HepG2 (cell line): ENCODE results near the gene SPOP. TPM values are rescaled to one million over a fixed set of nuclear protein-coding genes. Genes with fewer than 3 reads are reported as not detected.

Experiments
- FLYWCH1 ChIP-seq: sonication (generic); formaldehyde crosslinking; IDR thresholded peaks from 2 replicates; pipeline ENCODE4 v1.8.1; 2023; ENCODE audit warnings: mild to moderate bottlenecking, missing genetic modification reagents
- GRHL1 ChIP-seq: sonication (generic); formaldehyde crosslinking; conservative IDR thresholded peaks from 2 replicates; pipeline ENCODE4 v1.8.0; 2022; ENCODE audit warnings: missing genetic modification reagents
- HNRNPLL ChIP-seq: fragments of 200-400 bp; formaldehyde crosslinking; IDR thresholded peaks from 2 replicates; pipeline ENCODE4 v1.6.1; 2017; ENCODE audit warnings: mild to moderate bottlenecking, low read depth, low read length; ENCODE audit not compliant: poor library complexity, severe bottlenecking
- MED1 ChIP-seq: sonication (generic); formaldehyde crosslinking; IDR thresholded peaks from 2 replicates; pipeline ENCODE4 v1.4.0; 2020; ENCODE audit warnings: missing genetic modification reagents
- PHF8 ChIP-seq: sonication (generic); formaldehyde crosslinking; IDR thresholded peaks from 2 replicates; pipeline ENCODE4 v1.5.0; 2020; ENCODE audit warnings: missing genetic modification reagents
- TSC22D2 ChIP-seq: sonication (generic); formaldehyde crosslinking; IDR thresholded peaks from 2 replicates; pipeline ENCODE4 v1.5.1; 2020; ENCODE audit warnings: missing genetic modification reagents, mild to moderate bottlenecking, borderline replicate concordance
- ZBED4 ChIP-seq: sonication (generic); formaldehyde crosslinking; IDR thresholded peaks from 2 replicates; pipeline ENCODE4 v1.4.0; 2020; ENCODE audit warnings: missing genetic modification reagents, borderline replicate concordance
- ZBTB42 ChIP-seq: sonication (generic); formaldehyde crosslinking; IDR thresholded peaks from 2 replicates; pipeline ENCODE4 v1.5.0; 2020; ENCODE audit warnings: mild to moderate bottlenecking, missing genetic modification reagents
- ZNF282 ChIP-seq: fragments of 450-650 bp; IDR thresholded peaks from 2 replicates; pipeline ENCODE4 v1.6.1; 2018; ENCODE audit not compliant: partially characterized antibody
- ZNF543 ChIP-seq: sonication (generic); formaldehyde crosslinking; IDR thresholded peaks from 2 replicates; pipeline ENCODE4 v1.4.0; 2020; ENCODE audit warnings: mild to moderate bottlenecking, missing genetic modification reagents
- ZNF577 ChIP-seq: sonication (generic); formaldehyde crosslinking; IDR thresholded peaks from 2 replicates; pipeline ENCODE4 v1.4.0; 2020; ENCODE audit warnings: mild to moderate bottlenecking, low read depth, missing genetic modification reagents, borderline replicate concordance
- ZNF615 ChIP-seq: sonication (generic); formaldehyde crosslinking; IDR thresholded peaks from 2 replicates; pipeline ENCODE4 v1.5.0; 2020; ENCODE audit warnings: mild to moderate bottlenecking, missing genetic modification reagents, borderline replicate concordance
- ZNF619 ChIP-seq: sonication (generic); formaldehyde crosslinking; IDR thresholded peaks from 2 replicates; pipeline ENCODE4 v1.4.0; 2020; ENCODE audit warnings: mild to moderate bottlenecking, missing genetic modification reagents
- ZNF670 ChIP-seq: sonication (generic); formaldehyde crosslinking; IDR thresholded peaks from 2 replicates; pipeline ENCODE4 v1.8.0; 2022; ENCODE audit warnings: mild to moderate bottlenecking, missing genetic modification reagents, borderline replicate concordance
- ZNF691 ChIP-seq: sonication (generic); formaldehyde crosslinking; IDR thresholded peaks from 2 replicates; pipeline ENCODE4 v1.4.0; 2020; ENCODE audit warnings: missing genetic modification reagents, low read depth, mild to moderate bottlenecking, borderline replicate concordance
- ZNF746 ChIP-seq: sonication (generic); formaldehyde crosslinking; IDR thresholded peaks from 2 replicates; pipeline ENCODE4 v1.8.0; 2022; ENCODE audit warnings: mild to moderate bottlenecking, missing genetic modification reagents
- ZNF768 ChIP-seq: sonication (generic); formaldehyde crosslinking; IDR thresholded peaks from 2 replicates; pipeline ENCODE4 v1.4.0; 2020; ENCODE audit warnings: missing genetic modification reagents
- ZNF879 ChIP-seq: sonication (generic); formaldehyde crosslinking; IDR thresholded peaks from 2 replicates; pipeline ENCODE4 v1.8.1; 2023; ENCODE audit warnings: missing genetic modification reagents
- polyA plus RNA-seq, 8 experiments: library from polyadenylated mRNA; depleted of rRNA in 3 of 8; stranded (reverse) in 7 of 8; unstranded in 1 of 8; fragments of >200 nt; fragmentation: Illumina TruSeq in 4 of 8; extraction: Trizol in 4 of 8; gene quantifications; 2 replicates each; pipeline versions ENCODE4 v1.2.1 to v1.2.3, GENCODE V29; 2011 to 2016; ENCODE audit warnings: low read depth in 4 of 8, missing spikeins in 1 of 8, mixed read lengths in 1 of 8; ENCODE audit not compliant: insufficient read depth in 1 of 8
- total RNA-seq, 5 experiments: library from RNA; depleted of rRNA; stranded (reverse); fragments of >200 nt; fragmentation: Illumina TruSeq; extraction: Trizol; gene quantifications; 2 replicates each; pipeline ENCODE4 v1.2.3, GENCODE V29; 2016; ENCODE audit warnings: low read depth in 1 of 5
- TF ChIP-seq, protein P1 (sequence below): sonication (generic); formaldehyde crosslinking; IDR thresholded peaks from 2 replicates; pipeline ENCODE4 v1.4.0; 2020; ENCODE audit warnings: missing genetic modification reagents
- TF ChIP-seq, protein P2 (sequence below): sonication (generic); formaldehyde crosslinking; IDR thresholded peaks from 2 replicates; pipeline ENCODE4 v1.5.0; 2020; ENCODE audit warnings: missing genetic modification reagents

Gene SPOP
- total and polyA plus RNA-seq, 2 of the 13 experiments (the other 11 are each of a cell fraction or from before 2014, with no cell fraction given) = 52.8 to 60.8 TPM

DNA sequence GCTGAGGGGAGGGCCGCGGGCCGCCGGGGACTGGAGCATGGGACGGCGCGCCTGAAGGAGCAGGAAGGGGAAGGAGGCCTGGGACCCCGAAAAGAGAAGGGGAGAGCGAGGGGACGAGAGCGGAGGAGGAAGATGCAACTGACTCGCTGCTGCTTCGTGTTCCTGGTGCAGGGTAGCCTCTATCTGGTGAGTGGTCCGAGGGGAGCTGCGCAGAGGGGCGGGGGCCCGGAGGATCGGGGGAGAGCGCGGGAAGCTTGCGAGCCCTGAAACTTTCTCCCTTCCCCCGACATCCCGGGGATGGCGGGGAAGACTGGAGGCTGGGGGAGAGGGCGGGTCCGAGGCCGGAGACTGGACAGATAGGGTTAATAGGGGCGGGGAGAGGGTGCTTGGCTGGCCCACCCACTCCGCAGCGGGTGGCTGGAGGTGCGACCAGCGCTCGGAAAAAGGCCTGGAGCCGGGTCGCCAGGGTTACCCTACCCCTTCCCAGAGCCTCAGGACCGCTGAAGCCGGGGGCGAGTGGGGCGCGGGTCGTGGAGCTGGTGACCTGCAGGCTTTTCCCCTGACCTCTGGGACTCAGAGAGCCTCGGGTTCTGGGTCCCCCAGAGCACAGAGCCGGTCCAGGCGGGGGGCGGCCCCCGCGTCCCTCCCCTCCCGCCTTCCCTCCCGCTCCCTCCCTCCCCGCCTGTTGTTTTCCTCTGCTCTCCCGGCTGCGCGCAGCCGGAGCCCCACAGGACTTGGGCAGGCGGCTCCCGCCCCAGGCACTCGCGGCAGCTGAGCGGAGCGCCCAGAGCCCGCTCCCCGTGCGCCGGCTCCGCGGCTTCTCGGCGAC is 101.6 kb downstream of the SPOP start (continued):
- TF ChIP-seq GRHL1 (no peak), HNRNPLL (no peak), ZNF879 (CRISPR knock-in tag) (no peak), ZNF691 (CRISPR knock-in tag) (no peak), TSC22D2 (no peak), PHF8 (CRISPR knock-in tag) (0 out of 2 replicates have a peak, but pooled peaks have one; percentile 18), ZNF619 (CRISPR knock-in tag) (no peak), ZNF577 (CRISPR knock-in tag) (no peak), ZNF746 (CRISPR knock-in tag) (peak; percentile 46; the same call in 1 of the 2 replicates), ZNF615 (CRISPR knock-in tag) (no peak), ZNF768 (CRISPR knock-in tag) (peak; percentile 21; the same call in 1 of the 2 replicates), ZBED4 (CRISPR knock-in tag) (0 out of 2 replicates have a peak, but pooled peaks have one; percentile 12), ZNF543 (CRISPR knock-in tag) (no peak), ZNF670 (peak; percentile 46; the same call in 1 of the 2 replicates), FLYWCH1 (CRISPR knock-in tag) (no peak), ZBTB42 (CRISPR knock-in tag) (no peak), MED1 (CRISPR knock-in tag) (no peak), ZNF282 (no peak)
- TF ChIP-seq, protein P1, sequence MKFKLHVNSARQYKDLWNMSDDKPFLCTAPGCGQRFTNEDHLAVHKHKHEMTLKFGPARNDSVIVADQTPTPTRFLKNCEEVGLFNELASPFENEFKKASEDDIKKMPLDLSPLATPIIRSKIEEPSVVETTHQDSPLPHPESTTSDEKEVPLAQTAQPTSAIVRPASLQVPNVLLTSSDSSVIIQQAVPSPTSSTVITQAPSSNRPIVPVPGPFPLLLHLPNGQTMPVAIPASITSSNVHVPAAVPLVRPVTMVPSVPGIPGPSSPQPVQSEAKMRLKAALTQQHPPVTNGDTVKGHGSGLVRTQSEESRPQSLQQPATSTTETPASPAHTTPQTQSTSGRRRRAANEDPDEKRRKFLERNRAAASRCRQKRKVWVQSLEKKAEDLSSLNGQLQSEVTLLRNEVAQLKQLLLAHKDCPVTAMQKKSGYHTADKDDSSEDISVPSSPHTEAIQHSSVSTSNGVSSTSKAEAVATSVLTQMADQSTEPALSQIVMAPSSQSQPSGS (CRISPR knock-in tag) = no peak
- TF ChIP-seq, protein P2, sequence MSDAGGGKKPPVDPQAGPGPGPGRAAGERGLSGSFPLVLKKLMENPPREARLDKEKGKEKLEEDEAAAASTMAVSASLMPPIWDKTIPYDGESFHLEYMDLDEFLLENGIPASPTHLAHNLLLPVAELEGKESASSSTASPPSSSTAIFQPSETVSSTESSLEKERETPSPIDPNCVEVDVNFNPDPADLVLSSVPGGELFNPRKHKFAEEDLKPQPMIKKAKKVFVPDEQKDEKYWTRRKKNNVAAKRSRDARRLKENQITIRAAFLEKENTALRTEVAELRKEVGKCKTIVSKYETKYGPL (CRISPR knock-in tag) = no peak
